Gastroesophageal sphincter (tissue), 3 donors: ENCODE data around the gene MEF2D.

Experiments
- CTCF ChIP-seq, 4 experiments: fragments of 200-600 bp in 2 of 4; fragments of 450-650 bp in 2 of 4; sonication (generic) in 1 of 4; IDR thresholded peaks; one replicate each; pipeline ENCODE4 v1.5.1; 2017 to 2019; ENCODE audit warnings: antibody characterized with exemption in 4 of 4, mild to moderate bottlenecking in 2 of 4, moderate library complexity in 2 of 4
- EP300 ChIP-seq: sonication (generic); formaldehyde crosslinking; IDR thresholded peaks from one replicate; pipeline ENCODE4 v1.6.1; 2017; ENCODE audit warnings: antibody characterized with exemption, mild to moderate bottlenecking
- POLR2A ChIP-seq, 2 donors: fragments of 450-650 bp; IDR thresholded peaks; one replicate each; pipeline ENCODE4 v1.6.1; 2017; ENCODE audit warnings: antibody characterized with exemption in 2 of 2, mild to moderate bottlenecking in 2 of 2, moderate library complexity in 1 of 2

GRCh38 chr1:156489935-156490293 is 10.7 kb downstream of the MEF2D start:
- TF ChIP-seq CTCF (IDR thresholded peaks at IDR 0.05) (no peak), EP300 (no peak), POLR2A (IDR thresholded peaks at IDR 0.05) (no peak)
